Measurements from ENCODE around the gene ZFYVE28. TPM values are rescaled to one million over a fixed set of nuclear protein-coding genes. Genes with fewer than 3 reads are reported as not detected.

Gene ZFYVE28
- total RNA-seq, 4 donors from 2014 or later = 8.5 to 15.0 (median 11.7) TPM

GRCh38 chr4:2415213-2415612, 3.2 kb downstream of the ZFYVE28 start:
- no peak for TF ChIP-seq CTCF (IDR thresholded peaks at IDR 0.05; ENCODE audit: low read depth)

GRCh38 chr4:2413821-2414610, 4.4 kb downstream of the ZFYVE28 start:
- no peak for TF ChIP-seq CTCF (IDR thresholded peaks at IDR 0.05; ENCODE audit: low read depth)

GRCh38 chr4:2412885-2413716, 5.3 kb downstream of the ZFYVE28 start:
- TF ChIP-seq CTCF (IDR thresholded peaks at IDR 0.05; ENCODE audit: low read depth) = no peak

GRCh38 chr4:2412534-2412884, 5.9 kb downstream of the ZFYVE28 start:
- TF ChIP-seq CTCF (IDR thresholded peaks at IDR 0.05; ENCODE audit: low read depth) = no peak

GRCh38 chr4:2411786-2412510, 6.5 kb downstream of the ZFYVE28 start:
- TF ChIP-seq CTCF (IDR thresholded peaks at IDR 0.05; ENCODE audit: low read depth) = no peak

- no peak for TF ChIP-seq CTCF (IDR thresholded peaks at IDR 0.05; ENCODE audit: low read depth)
These were observed 9.1 kb downstream of the ZFYVE28 start for GRCh38 chr4:2409381-2409783.

- TF ChIP-seq CTCF (IDR thresholded peaks at IDR 0.05; ENCODE audit: low read depth) = no peak
These were observed 9.5 kb downstream of the ZFYVE28 start for GRCh38 chr4:2408976-2409375.
